ENCODE measurements around the gene CYTH2.

CYTH2 gene

GRCh38 chr19:48479686-48480085, 10.5 kb downstream of the CYTH2 start:
- Histone ChIP-seq H3K27me3 (peaks cover 28% of the 10 kb centered on the region), H3K4me3 (ENCODE audit: low read depth in 1 of 2, low read length in 1 of 2) (no peak overlapping the region), H3K27ac (no peak overlapping the region), H3K4me1 (ENCODE audit: control insufficient read depth in 1 of 2, insufficient read depth in 1 of 2, low read depth in 1 of 2, low read length in 1 of 2) (peaks cover 10 to 15% of the 10 kb centered on the region in 2 experiments), H3K9me3 (no peaks in the 10 kb centered on the region), H3K36me3 (peaks cover 54% of the 10 kb centered on the region)
- no peak for TF ChIP-seq CTCF (IDR thresholded peaks at IDR 0.05)

- Histone ChIP-seq H3K27ac (no peak overlapping the region), H3K27me3 (peaks cover 28% of the 10 kb centered on the region), H3K36me3 (peaks cover 49% of the 10 kb centered on the region), H3K4me3 (ENCODE audit: low read depth in 1 of 2, low read length in 1 of 2) (peak overlapping the region in 1 of 2 experiments; percentile 48), H3K9me3 (no peaks in the 10 kb centered on the region), H3K4me1 (ENCODE audit: control insufficient read depth in 1 of 2, insufficient read depth in 1 of 2, low read depth in 1 of 2, low read length in 1 of 2) (peaks cover 10 to 15% of the 10 kb centered on the region in 2 experiments)
- no peak for TF ChIP-seq CTCF (IDR thresholded peaks at IDR 0.05)
These were observed 11.0 kb downstream of the CYTH2 start for GRCh38 chr19:48480183-48480557.

- Histone ChIP-seq H3K4me3 (ENCODE audit: low read depth in 1 of 2, low read length in 1 of 2) (peak overlapping the region in 1 of 2 experiments; percentile 48), H3K9me3 (no peaks in the 10 kb centered on the region), H3K27ac (no peak overlapping the region), H3K4me1 (ENCODE audit: control insufficient read depth in 1 of 2, insufficient read depth in 1 of 2, low read depth in 1 of 2, low read length in 1 of 2) (peaks cover 10 to 15% of the 10 kb centered on the region in 2 experiments), H3K36me3 (peaks cover 42% of the 10 kb centered on the region), H3K27me3 (peaks cover 28% of the 10 kb centered on the region)
- no peak for TF ChIP-seq CTCF (IDR thresholded peaks at IDR 0.05)
These were observed 11.7 kb downstream of the CYTH2 start for GRCh38 chr19:48480558-48481500.

GRCh38 chr19:48481846-48482639, 12.9 kb downstream of the CYTH2 start:
- Histone ChIP-seq H3K27me3 (peaks cover 29% of the 10 kb centered on the region), H3K4me3 (ENCODE audit: low read depth in 1 of 2, low read length in 1 of 2) (no peak overlapping the region), H3K9me3 (no peaks in the 10 kb centered on the region), H3K4me1 (ENCODE audit: control insufficient read depth in 1 of 2, insufficient read depth in 1 of 2, low read depth in 1 of 2, low read length in 1 of 2) (peaks cover 10 to 15% of the 10 kb centered on the region in 2 experiments), H3K36me3 (peaks cover 30% of the 10 kb centered on the region), H3K27ac (no peak overlapping the region)
- TF ChIP-seq CTCF (IDR thresholded peaks at IDR 0.05) = no peak

GRCh38 chr19:48483301-48483700, 14.1 kb downstream of the CYTH2 start:
- H3K4me1 ChIP-seq (ENCODE audit: control insufficient read depth in 1 of 2, insufficient read depth in 1 of 2, low read depth in 1 of 2, low read length in 1 of 2) = peaks cover 10 to 15% of the 10 kb centered on the region in 2 experiments
- peaks cover 36% of the 10 kb centered on the region for H3K27me3 ChIP-seq
- H3K4me3 ChIP-seq (ENCODE audit: low read depth in 1 of 2, low read length in 1 of 2) = no peak overlapping the region
- H3K27ac ChIP-seq = no peak overlapping the region
- no peaks in the 10 kb centered on the region for H3K9me3 ChIP-seq
- no peak for TF ChIP-seq CTCF (IDR thresholded peaks at IDR 0.05)
- H3K36me3 ChIP-seq = peaks cover 17% of the 10 kb centered on the region
